ENCODE data around the gene HPD. TPM values are rescaled to one million over a fixed set of nuclear protein-coding genes. Genes with fewer than 3 reads are reported as not detected.

Gene HPD
- total RNA-seq, 1 donor from 2014 or later = 1.8 TPM

- no peaks in the 10 kb centered on the region for H3K27me3 ChIP-seq
- peaks cover 2% of the 10 kb centered on the region for H3K36me3 ChIP-seq
- no peak for DNase-seq
- no peak for TF ChIP-seq CTCF (IDR thresholded peaks at IDR 0.05)
- H3K27ac ChIP-seq = peak overlapping the region; percentile 100
- H3K4me3 ChIP-seq = peak overlapping the region; percentile 71
- intact Hi-C loops (cut with DNase I) = no loop called here
- peaks cover 41% of the 10 kb centered on the region for H3K4me1 ChIP-seq
- ATAC-seq = no peak
- no peaks in the 10 kb centered on the region for H3K9me3 ChIP-seq
These were observed 56.8 kb downstream of the HPD start for GRCh38 chr12:121801595-121802484.

GRCh38 chr12:121800694-121801594, 57.7 kb downstream of the HPD start:
- intact Hi-C loops (cut with DNase I) = no loop called here
- no peaks in the 10 kb centered on the region for H3K27me3 ChIP-seq
- H3K27ac ChIP-seq = peak overlapping the region; percentile 100
- peaks cover 8% of the 10 kb centered on the region for H3K36me3 ChIP-seq
- H3K9me3 ChIP-seq = no peaks in the 10 kb centered on the region
- peak; percentile 0 for ATAC-seq
- peaks cover 41% of the 10 kb centered on the region for H3K4me1 ChIP-seq
- TF ChIP-seq CTCF (IDR thresholded peaks at IDR 0.05) = no peak
- peak overlapping the region; percentile 71 for H3K4me3 ChIP-seq
- peak; percentile 86 for DNase-seq

- no peak for TF ChIP-seq CTCF (IDR thresholded peaks at IDR 0.05)
- DNase-seq (peak; percentile 97), ATAC-seq (peak; percentile 71)
- H3K27ac ChIP-seq = peak overlapping the region; percentile 100
- H3K9me3 ChIP-seq = no peaks in the 10 kb centered on the region
- peak overlapping the region; percentile 71 for H3K4me3 ChIP-seq
- no peaks in the 10 kb centered on the region for H3K27me3 ChIP-seq
- intact Hi-C loops (cut with DNase I) = no loop called here
- H3K4me1 ChIP-seq = peaks cover 41% of the 10 kb centered on the region
- H3K36me3 ChIP-seq = peaks cover 16% of the 10 kb centered on the region
These were observed 58.6 kb downstream of the HPD start for GRCh38 chr12:121799842-121800693.

GRCh38 chr12:121799156-121799841, 59.4 kb downstream of the HPD start:
- DNase-seq (peak; percentile 84), ATAC-seq (peak; percentile 24)
- no peaks in the 10 kb centered on the region for H3K9me3 ChIP-seq
- H3K27ac ChIP-seq = peak overlapping the region; percentile 100
- no peaks in the 10 kb centered on the region for H3K27me3 ChIP-seq
- peaks cover 49% of the 10 kb centered on the region for H3K4me1 ChIP-seq
- H3K36me3 ChIP-seq = peaks cover 17% of the 10 kb centered on the region
- H3K4me3 ChIP-seq = peak overlapping the region; percentile 71
- intact Hi-C loops (cut with DNase I) = no loop called here
- peak; percentile 13 for TF ChIP-seq CTCF (IDR thresholded peaks at IDR 0.05)

Measured in upper lobe of right lung (tissue), 1 donor.